Vagina (tissue), 2 donors: ENCODE measurements around the gene PTPRN2.

Experiments used
- POLR2A ChIP-seq, 2 donors: fragments of 450-650 bp; IDR thresholded peaks; one replicate each; pipeline ENCODE4 v1.6.1; 2017; ENCODE audit warnings: antibody characterized with exemption in 2 of 2, mild to moderate bottlenecking in 2 of 2, moderate library complexity in 2 of 2
- TF ChIP-seq, protein P1 (sequence below), 3 experiments: fragments of 450-650 bp in 2 of 3; fragments of 200-600 bp in 1 of 3; sonication (generic) in 1 of 3; IDR thresholded peaks; one replicate each; pipeline ENCODE4 v1.5.1; 2017 to 2019; ENCODE audit warnings: antibody characterized with exemption in 3 of 3, mild to moderate bottlenecking in 2 of 3, moderate library complexity in 2 of 3

DNA sequence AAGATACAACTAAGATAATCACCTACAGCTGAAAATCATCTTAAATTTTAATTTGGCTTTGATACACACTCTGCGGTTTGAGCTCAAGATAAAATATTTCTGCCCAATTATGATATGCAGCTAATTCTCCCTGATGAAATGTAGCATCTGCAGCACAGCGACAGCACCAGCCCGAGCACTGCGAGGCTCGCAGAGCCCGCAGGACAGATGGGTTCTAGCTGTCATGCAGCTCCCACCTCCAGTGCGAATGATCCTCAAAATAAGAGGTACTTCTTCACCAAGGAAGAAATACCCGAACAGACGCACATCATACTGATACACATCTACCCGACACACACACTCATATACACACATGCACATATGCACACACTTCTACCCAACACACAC lies 457.6 kb downstream of the PTPRN2 start:
- TF ChIP-seq, protein P1, sequence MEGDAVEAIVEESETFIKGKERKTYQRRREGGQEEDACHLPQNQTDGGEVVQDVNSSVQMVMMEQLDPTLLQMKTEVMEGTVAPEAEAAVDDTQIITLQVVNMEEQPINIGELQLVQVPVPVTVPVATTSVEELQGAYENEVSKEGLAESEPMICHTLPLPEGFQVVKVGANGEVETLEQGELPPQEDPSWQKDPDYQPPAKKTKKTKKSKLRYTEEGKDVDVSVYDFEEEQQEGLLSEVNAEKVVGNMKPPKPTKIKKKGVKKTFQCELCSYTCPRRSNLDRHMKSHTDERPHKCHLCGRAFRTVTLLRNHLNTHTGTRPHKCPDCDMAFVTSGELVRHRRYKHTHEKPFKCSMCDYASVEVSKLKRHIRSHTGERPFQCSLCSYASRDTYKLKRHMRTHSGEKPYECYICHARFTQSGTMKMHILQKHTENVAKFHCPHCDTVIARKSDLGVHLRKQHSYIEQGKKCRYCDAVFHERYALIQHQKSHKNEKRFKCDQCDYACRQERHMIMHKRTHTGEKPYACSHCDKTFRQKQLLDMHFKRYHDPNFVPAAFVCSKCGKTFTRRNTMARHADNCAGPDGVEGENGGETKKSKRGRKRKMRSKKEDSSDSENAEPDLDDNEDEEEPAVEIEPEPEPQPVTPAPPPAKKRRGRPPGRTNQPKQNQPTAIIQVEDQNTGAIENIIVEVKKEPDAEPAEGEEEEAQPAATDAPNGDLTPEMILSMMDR (IDR thresholded peaks at IDR 0.05): no peak
- no peak for TF ChIP-seq POLR2A (IDR thresholded peaks at IDR 0.05)
